Testis (tissue), 2 donors: Measurements from ENCODE around the gene OCIAD2.

Source experiments
- CTCF ChIP-seq, 3 experiments: fragments of 450-650 bp in 2 of 3; fragments of 200-600 bp in 1 of 3; sonication (generic) in 1 of 3; IDR thresholded peaks; one replicate each; pipeline ENCODE4 v1.5.1; 2016 to 2019; ENCODE audit warnings: antibody characterized with exemption in 3 of 3, mild to moderate bottlenecking in 2 of 3, moderate library complexity in 1 of 3
- POLR2A ChIP-seq: fragments of 450-650 bp; IDR thresholded peaks from one replicate; pipeline ENCODE4 v1.6.1; 2017; ENCODE audit warnings: antibody characterized with exemption, mild to moderate bottlenecking, moderate library complexity

DNA sequence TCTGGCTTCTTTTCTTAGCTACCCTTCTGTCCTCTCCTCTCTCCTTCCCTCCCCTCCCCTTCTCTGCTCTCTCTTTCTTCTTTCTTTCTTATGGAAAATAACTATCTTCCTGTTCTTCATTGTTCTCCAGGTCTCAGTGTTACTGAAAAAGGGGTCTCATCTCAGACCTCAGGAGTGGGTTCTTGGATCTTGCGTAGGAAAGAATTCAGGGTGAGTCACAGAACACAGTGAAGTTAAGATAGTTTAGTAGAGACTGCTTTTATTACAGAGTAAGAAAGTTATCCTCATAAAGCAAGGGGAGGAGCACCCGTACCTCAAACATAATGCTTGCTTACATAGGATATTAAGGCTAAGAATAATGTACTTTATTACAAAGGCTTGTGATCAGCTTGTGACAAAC is 47.7 kb upstream of the OCIAD2 start:
- TF ChIP-seq CTCF (IDR thresholded peaks at IDR 0.05) (no peak), POLR2A (no peak)
